Measurements from ENCODE around the gene RBM23. TPM values are rescaled to one million over a fixed set of nuclear protein-coding genes. Genes with fewer than 3 reads are reported as not detected.

RBM23 gene
- total RNA-seq, 4 donors from 2014 or later: 71.2 to 202 (median 105) TPM

GRCh38 chr14:22887260-22887989 lies 31.5 kb downstream of the RBM23 start:
- intact Hi-C loops (cut with DNase I; ENCODE audit: low total_unique reads): no loop called here
- WGBS, 2 donors: 18 to 20% methylated on average over 11 of the region's 11 CpGs
- peak overlapping the region; percentile 50 for H3K4me3 ChIP-seq (ENCODE audit: low read depth, poor library complexity, severe bottlenecking)
- no peak for TF ChIP-seq POLR2A (IDR thresholded peaks at IDR 0.05)
- TF ChIP-seq CTCF (IDR thresholded peaks at IDR 0.05): no peak
- DNase-seq (ENCODE audit: low spot score in 2 of 2): peak in 1 of 2 donors; percentile 50

GRCh38 chr14:22886500-22887259 lies 32.3 kb downstream of the RBM23 start:
- H3K4me3 ChIP-seq (ENCODE audit: low read depth, poor library complexity, severe bottlenecking): peak overlapping the region; percentile 50
- WGBS, 2 donors: 1 to 3% methylated on average over 64 of the region's 77 CpGs
- intact Hi-C loops (cut with DNase I; ENCODE audit: low total_unique reads): no loop called here
- TF ChIP-seq CTCF (IDR thresholded peaks at IDR 0.05): no peak
- no peak for TF ChIP-seq POLR2A (IDR thresholded peaks at IDR 0.05)
- DNase-seq (ENCODE audit: low spot score in 2 of 2): peak; percentile 35 to 93

GRCh38 chr14:22885975-22886374 lies 33.0 kb downstream of the RBM23 start:
- WGBS, 2 donors: 81 to 84% methylated on average over 21 of the region's 21 CpGs
- no peak for DNase-seq (ENCODE audit: low spot score in 2 of 2)
- TF ChIP-seq POLR2A (IDR thresholded peaks at IDR 0.05) (no peak), CTCF (IDR thresholded peaks at IDR 0.05) (no peak)
- H3K4me3 ChIP-seq (ENCODE audit: low read depth, poor library complexity, severe bottlenecking): no peak overlapping the region
- intact Hi-C loops (cut with DNase I; ENCODE audit: low total_unique reads): no loop called here

GRCh38 chr14:22884738-22885523 lies 34.0 kb downstream of the RBM23 start:
- TF ChIP-seq POLR2A (IDR thresholded peaks at IDR 0.05) (no peak), CTCF (IDR thresholded peaks at IDR 0.05) (no peak)
- 88 to 91% methylated on average over 11 of the region's 11 CpGs for WGBS, 2 donors
- intact Hi-C loops (cut with DNase I; ENCODE audit: low total_unique reads): no loop called here

GRCh38 chr14:22884076-22884737 lies 34.7 kb downstream of the RBM23 start:
- no peak for DNase-seq (ENCODE audit: low spot score in 2 of 2)

More at GRCh38 chr14:22884738-22885523, 34.0 kb downstream of the RBM23 start:
- no peak for DNase-seq (ENCODE audit: low spot score in 2 of 2)
- H3K4me3 ChIP-seq (ENCODE audit: low read depth, poor library complexity, severe bottlenecking): no peak overlapping the region

More at GRCh38 chr14:22884076-22884737, 34.7 kb downstream of the RBM23 start:
- WGBS, 2 donors: 80 to 86% methylated on average over 7 of the region's 7 CpGs
- TF ChIP-seq POLR2A (IDR thresholded peaks at IDR 0.05): no peak
- no peak for TF ChIP-seq CTCF (IDR thresholded peaks at IDR 0.05)
- H3K4me3 ChIP-seq (ENCODE audit: low read depth, poor library complexity, severe bottlenecking): no peak overlapping the region
- intact Hi-C loops (cut with DNase I; ENCODE audit: low total_unique reads): no loop called here
